GM23248 (cell line): ENCODE data around the gene FN1. TPM values are rescaled to one million over a fixed set of nuclear protein-coding genes. Genes with fewer than 3 reads are reported as not detected.

Experiments
- DNase-seq: peaks from one replicate; pipeline ENCODE4 v3.0.0-alpha.2; 2015
- H2AFZ ChIP-seq: fragments of 200-600 bp; sonication (generic); 2 replicates; pipeline ENCODE4 v1.6.1; 2016; ENCODE audit warnings: antibody characterized with exemption
- H3F3A ChIP-seq: fragments of 200-600 bp; sonication (generic); 2 replicates; pipeline ENCODE4 v1.6.1; 2016; ENCODE audit warnings: mild to moderate bottlenecking, antibody characterized with exemption, mixed run types; ENCODE audit not compliant: insufficient read depth
- H3K27ac ChIP-seq: fragments of 200-600 bp; sonication (generic); 2 replicates; pipeline ENCODE4 v1.5.1; 2016; ENCODE audit warnings: mild to moderate bottlenecking
- H3K27me3 ChIP-seq: fragments of 200-600 bp; sonication (generic); replicated peaks from 2 replicates; pipeline ENCODE4 v1.6.1; 2016; ENCODE audit warnings: mild to moderate bottlenecking; ENCODE audit not compliant: insufficient read depth
- H3K36me3 ChIP-seq: fragments of 200-600 bp; sonication (generic); 2 replicates; pipeline ENCODE4 v1.6.1; 2016; ENCODE audit warnings: low read depth, mild to moderate bottlenecking
- H3K4me1 ChIP-seq: fragments of 200-600 bp; sonication (generic); 2 replicates; pipeline ENCODE4 v1.6.1; 2016; ENCODE audit warnings: mild to moderate bottlenecking; ENCODE audit not compliant: insufficient read depth
- H3K4me2 ChIP-seq: fragments of 200-600 bp; sonication (generic); one replicate; pipeline ENCODE4 v1.6.1; 2016; ENCODE audit warnings: mild to moderate bottlenecking; ENCODE audit not compliant: unreplicated experiment
- H3K4me3 ChIP-seq: fragments of 200-600 bp; sonication (generic); 2 replicates; pipeline ENCODE4 v1.5.1; 2016; ENCODE audit warnings: mild to moderate bottlenecking
- H3K79me2 ChIP-seq: fragments of 200-600 bp; sonication (generic); 2 replicates; pipeline ENCODE4 v1.6.1; 2016; ENCODE audit warnings: mild to moderate bottlenecking; ENCODE audit not compliant: insufficient read depth
- H3K9ac ChIP-seq: fragments of 200-600 bp; sonication (generic); 2 replicates; pipeline ENCODE4 v1.6.1; 2016; ENCODE audit warnings: mild to moderate bottlenecking
- H3K9me2 ChIP-seq: fragments of 200-600 bp; sonication (generic); 2 replicates; pipeline ENCODE4 v1.6.1; 2016; ENCODE audit warnings: mixed run types, mild to moderate bottlenecking, moderate library complexity; ENCODE audit not compliant: insufficient read depth
- H3K9me3 ChIP-seq: fragments of 200-600 bp; sonication (generic); one replicate; pipeline ENCODE4 v1.6.1; 2017; ENCODE audit warnings: low read depth
- H4K20me1 ChIP-seq: fragments of 200-600 bp; sonication (generic); 2 replicates; pipeline ENCODE4 v1.6.0; 2016; ENCODE audit not compliant: insufficient read depth
- EZH2 ChIP-seq: fragments of 200-600 bp; sonication (generic); IDR thresholded peaks from 2 replicates; pipeline ENCODE4 v1.6.1; 2018; ENCODE audit warnings: antibody characterized with exemption, mild to moderate bottlenecking; ENCODE audit not compliant: insufficient read depth, poor library complexity, severe bottlenecking
- EZH2phosphoT487 ChIP-seq: fragments of 200-600 bp; sonication (generic); IDR thresholded peaks from 2 replicates; pipeline ENCODE4 v1.6.1; 2018; ENCODE audit warnings: antibody characterized with exemption, moderate library complexity, mild to moderate bottlenecking, low read depth; ENCODE audit not compliant: insufficient read depth
- WGBS, 2 experiments: methylation state at CpG; one replicate each; pipeline ENCODE4 v1.1.6; 2015 to 2017; ENCODE audit warnings: low lambda C conversion rate in 2 of 2, low coverage in 1 of 2; ENCODE audit errors: missing lambda C conversion rate in 2 of 2; 5-methylcytosine and 5-hydroxymethylcytosine counted together
- in situ Hi-C: fragments of 300-500 bp; cut with MboI; formaldehyde crosslinking; loops from 2 replicates; pipeline ENCODE4 v1.15.0; 2020
- polyA plus RNA-seq: library from polyadenylated mRNA; unstranded; fragments of >200 nt; fragmentation: Nextera tagmentation; extraction: Ambion mirVana; gene quantifications from 2 replicates; pipeline ENCODE4 v1.2.1, GENCODE V29; 2016
- total RNA-seq: library from RNA; depleted of rRNA; stranded (reverse); fragments of >200 nt; shearing (Covaris generic); gene quantifications from 2 replicates; pipeline ENCODE4 v1.2.3, GENCODE V29; 2014

FN1 gene
- total and polyA plus RNA-seq, 2 experiments from 2014 or later: 20,647 to 33,406 TPM

DNA sequence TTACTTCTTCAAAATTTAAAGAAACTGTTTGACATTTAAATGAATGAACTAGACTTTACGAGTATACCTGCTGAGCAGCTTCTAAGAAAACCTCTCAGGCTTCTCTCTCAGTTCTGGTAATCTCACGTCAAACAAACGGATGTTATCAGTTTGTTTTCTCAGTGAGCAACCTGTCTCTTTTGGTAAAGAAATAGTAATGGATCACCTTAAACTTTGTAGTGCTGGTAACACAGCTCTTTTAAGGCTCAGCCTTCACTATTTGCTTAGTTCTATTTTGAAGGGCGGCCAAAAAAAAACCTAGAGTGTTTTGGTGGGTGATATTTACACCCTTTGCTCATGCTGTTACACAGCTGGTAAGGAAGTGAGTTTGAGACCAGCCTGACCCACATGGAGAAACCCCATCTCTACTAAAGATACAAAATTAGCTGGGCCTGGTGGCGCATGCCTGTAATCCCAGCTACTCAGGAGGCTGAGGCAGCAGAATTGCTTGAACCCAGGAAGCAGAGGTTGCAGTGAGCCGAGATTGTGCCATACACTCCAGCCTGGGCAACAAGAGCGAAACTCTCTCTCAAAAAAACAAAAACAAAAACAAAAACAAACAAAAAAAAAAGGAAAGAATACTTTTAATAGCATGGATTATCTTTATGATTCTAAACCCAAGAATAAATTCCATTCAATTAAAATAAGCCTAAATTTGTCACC, 15.9 kb downstream of the FN1 start:
- no peaks in the 10 kb centered on the region for H3K9me3 ChIP-seq
- no peaks in the 10 kb centered on the region for H3K27me3 ChIP-seq
- no peak for TF ChIP-seq EZH2phosphoT487
- no peak for TF ChIP-seq EZH2
- peak overlapping the region; percentile 68 for H3K27ac ChIP-seq
- in situ Hi-C loops: no loop called here
- peaks cover 42% of the 10 kb centered on the region for H4K20me1 ChIP-seq
- no peak for DNase-seq
- H3F3A ChIP-seq: peaks cover 99% of the 10 kb centered on the region
- peak overlapping the region; percentile 65 for H3K9ac ChIP-seq
- H2AFZ ChIP-seq: no peak overlapping the region
- H3K79me2 ChIP-seq: peaks cover 49% of the 10 kb centered on the region
- H3K9me2 ChIP-seq: no peaks in the 10 kb centered on the region
- H3K4me1 ChIP-seq: peaks cover 77% of the 10 kb centered on the region
- peak overlapping the region; percentile 51 for H3K4me3 ChIP-seq
- peak overlapping the region; percentile 67 for H3K4me2 ChIP-seq
- 77 to 82% methylated on average over 7 of the region's 7 CpGs for WGBS, 2 experiments
- H3K36me3 ChIP-seq: peaks cover 100% of the 10 kb centered on the region

DNA sequence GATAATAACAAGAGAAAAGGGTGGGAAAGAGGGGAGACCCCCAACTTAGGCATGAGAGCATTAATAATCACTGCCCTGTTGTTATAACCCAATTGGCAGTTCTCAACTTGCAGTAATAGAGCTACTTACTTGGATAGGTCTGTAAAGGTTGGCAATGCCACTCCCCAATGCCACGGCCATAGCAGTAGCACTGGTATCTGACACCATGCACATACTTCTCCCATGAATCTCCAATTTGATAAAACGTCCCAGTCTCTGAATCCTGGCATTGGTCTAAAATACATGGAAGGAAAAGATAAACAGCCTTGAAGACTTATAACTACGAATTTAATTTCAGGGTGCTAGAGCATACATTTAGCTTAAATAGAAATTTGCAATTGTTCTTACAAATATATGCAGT, 16.8 kb downstream of the FN1 start:
- TF ChIP-seq EZH2: no peak
- no peak for TF ChIP-seq EZH2phosphoT487
- H3K4me1 ChIP-seq: peaks cover 85% of the 10 kb centered on the region
- H3K79me2 ChIP-seq: peaks cover 44% of the 10 kb centered on the region
- H4K20me1 ChIP-seq: peaks cover 46% of the 10 kb centered on the region
- H3K4me3 ChIP-seq: peak overlapping the region; percentile 37
- peak overlapping the region; percentile 68 for H3K27ac ChIP-seq
- H3K36me3 ChIP-seq: peaks cover 100% of the 10 kb centered on the region
- H3K9me3 ChIP-seq: no peaks in the 10 kb centered on the region
- H3K9me2 ChIP-seq: no peaks in the 10 kb centered on the region
- 47 to 49% methylated on average over 3 of the region's 3 CpGs for WGBS, 2 experiments
- no peak for DNase-seq
- in situ Hi-C loops: no loop called here
- H3K9ac ChIP-seq: peak overlapping the region; percentile 65
- H3K27me3 ChIP-seq: no peaks in the 10 kb centered on the region
- H3K4me2 ChIP-seq: peak overlapping the region; percentile 67
- H3F3A ChIP-seq: peaks cover 99% of the 10 kb centered on the region
- H2AFZ ChIP-seq: no peak overlapping the region

DNA sequence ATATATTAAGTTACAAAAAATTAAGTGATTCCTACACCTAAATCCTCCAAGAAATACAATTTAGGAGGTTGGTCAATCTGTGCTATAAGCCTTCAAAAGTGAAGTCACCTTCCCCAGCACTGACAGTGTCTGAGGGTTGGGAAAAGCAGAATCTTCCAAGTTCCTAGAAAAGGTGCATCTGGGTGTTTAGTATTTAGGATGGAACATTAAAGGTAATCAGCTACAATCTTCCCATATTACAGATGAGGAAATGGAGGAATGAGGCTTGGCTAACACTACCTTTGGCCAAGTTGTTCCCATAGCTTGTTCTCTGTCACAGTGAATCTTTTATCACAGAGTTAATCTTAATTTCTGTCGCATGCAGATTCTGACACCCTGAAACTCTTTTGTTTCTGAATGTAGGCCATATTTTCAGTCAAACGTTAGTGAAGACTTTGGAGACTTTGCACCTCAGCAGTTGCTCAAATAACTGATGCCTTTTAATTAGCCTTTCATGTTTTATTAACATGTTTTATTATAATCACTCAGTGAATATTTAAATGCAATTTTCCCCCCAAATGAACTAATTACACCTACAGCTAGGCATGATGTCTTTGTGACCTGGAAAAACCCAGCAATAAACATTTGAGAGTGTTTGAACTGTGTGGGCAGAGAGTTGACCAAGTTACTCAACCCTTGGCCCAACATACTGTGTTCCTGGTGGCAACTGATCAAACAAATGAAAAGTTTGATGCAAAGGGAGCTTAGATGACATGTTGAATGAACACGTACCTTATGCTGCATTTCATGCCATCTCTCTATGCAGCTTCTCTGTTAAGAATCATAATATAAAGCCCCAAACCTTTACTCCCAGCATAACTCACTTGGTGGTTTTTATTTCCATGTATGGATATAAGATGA, 17.6 kb downstream of the FN1 start:
- Histone ChIP-seq H2AFZ (no peak overlapping the region), H3F3A (peaks cover 99% of the 10 kb centered on the region), H3K27me3 (no peaks in the 10 kb centered on the region), H3K36me3 (peaks cover 100% of the 10 kb centered on the region), H3K79me2 (peaks cover 39% of the 10 kb centered on the region), H3K9me3 (no peaks in the 10 kb centered on the region), H3K4me3 (peak overlapping the region; percentile 37), H3K9me2 (no peaks in the 10 kb centered on the region), H3K4me2 (peak overlapping the region; percentile 67), H3K9ac (peak overlapping the region; percentile 65), H4K20me1 (peaks cover 48% of the 10 kb centered on the region), H3K27ac (peak overlapping the region; percentile 68), H3K4me1 (peaks cover 87% of the 10 kb centered on the region)
- in situ Hi-C loops: no loop called here
- no peak for TF ChIP-seq EZH2phosphoT487
- 57 to 58% methylated on average over 3 of the region's 3 CpGs for WGBS, 2 experiments
- peak; percentile 58 for DNase-seq

DNA sequence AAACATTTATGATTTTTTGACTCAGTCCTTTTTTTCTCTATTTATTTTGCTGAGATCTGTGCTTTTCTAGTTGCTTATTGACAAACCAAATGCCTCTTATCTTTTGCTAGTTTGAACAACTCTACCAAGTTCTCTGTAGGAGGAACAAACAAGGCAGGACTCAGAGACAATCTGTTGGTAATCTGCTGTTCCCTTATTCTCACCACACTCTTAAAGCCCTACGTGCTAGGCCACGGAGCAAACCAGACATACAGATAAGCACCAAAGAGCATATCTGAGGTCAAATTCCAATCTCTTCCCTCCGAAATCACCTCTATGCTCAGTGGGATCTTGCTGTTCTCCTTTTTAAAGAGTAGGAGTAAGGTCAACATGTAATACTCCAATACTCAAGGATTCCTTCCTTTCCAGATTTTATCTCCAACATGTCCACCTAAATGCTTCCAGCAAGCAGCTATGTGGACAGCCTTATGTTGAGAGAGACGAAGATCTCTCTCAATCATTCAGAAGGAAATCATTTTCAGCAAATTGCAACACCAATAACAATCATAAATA, 18.4 kb downstream of the FN1 start:
- peaks cover 35% of the 10 kb centered on the region for H3K79me2 ChIP-seq
- peaks cover 87% of the 10 kb centered on the region for H3K4me1 ChIP-seq
- no peak for DNase-seq
- H3K27ac ChIP-seq: peak overlapping the region; percentile 68
- no peaks in the 10 kb centered on the region for H3K9me3 ChIP-seq
- in situ Hi-C loops: no loop called here
- peak overlapping the region; percentile 65 for H3K9ac ChIP-seq
- H2AFZ ChIP-seq: no peak overlapping the region
- TF ChIP-seq EZH2phosphoT487: no peak
- no peak for TF ChIP-seq EZH2
- no peaks in the 10 kb centered on the region for H3K27me3 ChIP-seq
- H3K9me2 ChIP-seq: no peaks in the 10 kb centered on the region
- peaks cover 99% of the 10 kb centered on the region for H3K36me3 ChIP-seq
- WGBS, 2 experiments: 38 to 48% methylated on average over 4 of the region's 4 CpGs
- H3K4me3 ChIP-seq: peak overlapping the region; percentile 37
- H3F3A ChIP-seq: peaks cover 98% of the 10 kb centered on the region
- H4K20me1 ChIP-seq: peaks cover 53% of the 10 kb centered on the region
- peak overlapping the region; percentile 67 for H3K4me2 ChIP-seq
